A204.1 (cell line): ENCODE data around the gene MOV10.

Experiments
- FAIRE-seq: peaks from 2 replicates; lab custom pipeline; 2012; peaks lifted over from hg19 to GRCh38; lab: Jason Lieb, UNC

The MOV10 gene

DNA sequence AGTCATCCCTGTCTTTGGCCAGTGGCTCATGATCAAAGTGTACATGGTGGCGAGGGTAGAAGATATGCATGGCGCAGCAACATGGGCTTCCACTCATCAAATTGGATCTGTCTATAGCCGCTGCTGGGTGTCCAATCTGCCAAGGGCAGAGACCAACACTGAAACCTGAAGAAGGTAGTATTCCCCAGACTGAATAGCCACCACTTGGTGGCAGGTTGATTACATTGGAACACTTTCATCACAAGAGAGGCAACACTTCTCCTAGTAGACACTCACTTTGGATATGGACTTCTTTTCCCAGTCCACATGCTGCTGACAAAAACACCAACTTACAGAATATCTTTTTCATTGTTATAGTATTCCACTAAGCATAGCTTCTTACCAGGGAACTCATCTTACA, 63.1 kb downstream of the MOV10 start:
- FAIRE-seq: no peak

DNA sequence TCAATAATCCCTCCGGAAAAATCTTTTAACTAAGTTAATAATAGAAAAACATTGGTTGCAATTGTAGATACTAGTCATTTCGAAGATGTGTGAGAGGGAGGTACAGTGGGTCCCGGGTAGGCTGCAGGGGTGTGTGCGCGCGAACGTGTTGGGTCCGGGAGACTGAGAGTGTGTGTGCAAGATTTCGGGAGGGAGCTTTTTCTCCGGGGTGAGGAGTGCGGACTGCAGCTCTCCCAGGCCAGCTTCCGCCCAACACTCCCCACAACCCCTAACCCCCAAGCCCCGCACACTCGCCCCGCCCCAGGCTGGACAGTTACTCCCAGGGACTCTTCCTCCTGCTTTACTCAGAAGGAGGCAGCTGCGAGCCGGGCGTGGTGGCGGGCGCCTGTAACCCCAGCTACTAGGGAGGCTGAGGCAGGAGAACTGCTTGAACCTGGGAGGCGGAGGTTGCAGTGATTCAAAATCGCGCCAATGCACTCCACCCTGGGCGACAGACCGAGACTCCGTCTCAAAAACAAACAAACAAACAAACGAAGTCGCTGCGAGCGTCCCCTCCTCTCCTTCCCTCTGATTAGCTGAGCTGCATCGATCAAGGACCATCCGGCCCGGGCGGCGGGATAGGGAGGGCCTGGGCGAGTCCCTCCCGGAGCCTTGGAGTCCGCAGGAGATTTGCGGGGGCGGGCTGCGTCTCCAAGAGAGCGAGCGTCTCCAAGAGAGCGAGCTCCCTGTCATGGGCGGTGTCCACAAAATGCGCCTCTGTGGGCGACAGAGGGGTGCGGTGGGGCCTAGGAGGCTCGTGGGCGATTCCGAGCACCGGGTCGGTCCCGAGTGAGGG, 68.9 kb downstream of the MOV10 start:
- FAIRE-seq: no peak

GRCh38 chr1:112744009-112744578, 69.6 kb downstream of the MOV10 start:
- no peak for FAIRE-seq

- no peak for FAIRE-seq
Measured at GRCh38 chr1:112748396-112748795, 73.9 kb downstream of the MOV10 start.
